HG03103 (cell line): ENCODE results near the gene SORD.
"Not testable (repeated sequence)": the region's sequence is repeated elsewhere in the genome, so short reads cannot be mapped to it uniquely, and the experiment has no call there.

Experiments used
- ATAC-seq: cut with Tn5 transposase; IDR thresholded peaks from one replicate; pipeline ENCODE4 v1.9.1; 2021; ENCODE audit warnings: low read depth; ENCODE audit not compliant: unreplicated experiment

SORD gene

DNA sequence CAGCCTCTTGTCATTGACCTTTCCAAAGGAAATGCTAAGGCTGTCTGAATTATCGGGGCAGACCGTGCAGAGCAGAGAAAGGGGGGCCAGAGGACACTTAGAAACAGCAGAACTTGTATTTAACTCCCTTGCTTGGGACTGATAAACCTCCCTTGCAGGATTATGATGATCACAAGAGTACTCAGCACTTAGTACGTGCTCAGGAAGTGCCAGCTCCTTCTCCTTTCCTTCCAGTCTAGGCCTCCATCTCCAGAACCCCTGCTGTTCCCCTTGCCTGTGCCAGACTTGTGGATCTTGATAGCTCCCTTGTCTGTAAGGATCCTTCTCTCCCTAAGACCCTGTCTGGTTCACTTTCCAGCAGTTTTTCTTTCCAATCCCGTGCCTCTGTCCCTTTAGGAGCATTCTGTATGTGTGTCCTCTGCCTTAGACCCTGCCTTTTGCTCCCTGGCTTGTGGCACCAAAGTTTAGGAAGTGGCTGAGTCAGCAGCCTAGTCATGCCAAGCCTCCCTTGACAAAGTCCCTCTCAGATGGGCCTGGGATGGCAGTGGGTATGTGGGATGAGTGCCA lies 747 bp downstream of the SORD start:
- ATAC-seq = no peak

DNA sequence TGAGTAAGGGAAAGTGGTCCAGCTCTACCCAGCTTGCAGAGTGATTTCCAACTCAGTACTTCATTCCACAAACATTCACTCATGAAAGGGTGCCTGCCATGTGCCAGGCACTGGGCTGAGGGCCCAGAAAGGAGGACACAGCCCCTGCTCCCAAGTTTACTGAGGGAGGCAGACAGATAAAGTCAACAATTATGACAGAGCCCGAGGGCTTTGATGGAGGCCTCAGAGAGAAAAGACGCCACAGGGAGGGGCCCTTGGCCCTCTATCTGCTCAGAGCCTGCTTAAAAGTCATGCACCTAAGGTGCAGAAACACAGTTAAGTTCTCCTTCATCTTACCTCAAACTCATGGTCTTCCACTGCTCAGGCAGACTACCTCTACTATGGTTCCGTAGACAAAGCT lies 1.7 kb downstream of the SORD start:
- not testable (repeated sequence) for ATAC-seq

DNA sequence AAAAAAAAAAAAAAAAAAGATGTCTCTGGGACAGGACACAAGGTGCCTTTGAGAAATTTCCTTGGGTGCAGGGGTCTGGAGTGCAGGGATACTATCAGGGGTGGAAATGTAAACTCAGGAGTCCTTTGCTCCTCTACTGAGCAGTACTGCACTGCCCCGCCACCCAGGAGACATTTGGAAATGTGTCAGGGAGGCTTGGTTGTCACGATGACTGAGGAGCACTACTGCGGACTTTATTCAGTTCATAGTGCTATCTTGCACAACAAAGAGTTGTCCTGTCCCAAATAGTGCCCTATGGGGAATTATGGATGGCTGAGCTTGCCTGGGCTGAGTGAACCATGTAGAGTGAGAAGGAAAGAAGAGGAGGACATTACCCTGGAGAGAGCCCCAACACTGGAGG lies 2.6 kb downstream of the SORD start:
- ATAC-seq = not testable (repeated sequence)

DNA sequence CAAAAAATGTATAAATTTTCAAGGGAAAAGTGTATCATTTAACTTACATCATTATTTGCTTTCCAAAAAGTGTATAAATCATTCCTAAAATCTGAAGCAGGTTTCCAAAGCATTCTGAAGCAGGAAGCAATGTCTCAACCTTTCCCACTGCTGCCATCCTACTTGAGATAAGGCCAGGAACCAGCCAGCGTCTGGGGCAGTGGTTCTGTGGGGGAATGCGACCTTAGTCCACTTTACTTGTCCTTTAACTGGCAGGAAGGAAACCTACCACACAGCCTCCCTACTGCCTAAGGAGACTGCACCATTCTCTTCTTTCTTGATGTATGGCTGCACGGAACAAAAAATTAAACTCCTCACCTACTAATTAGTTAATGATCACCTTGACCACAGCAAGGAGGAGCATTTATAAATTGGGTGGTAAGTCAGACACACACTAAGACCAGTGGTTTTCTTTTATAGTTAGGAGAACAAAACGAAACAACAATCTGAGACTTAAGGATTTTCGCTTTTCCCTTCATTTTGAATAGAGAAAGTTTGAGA lies 3.7 kb downstream of the SORD start:
- ATAC-seq = no peak

DNA sequence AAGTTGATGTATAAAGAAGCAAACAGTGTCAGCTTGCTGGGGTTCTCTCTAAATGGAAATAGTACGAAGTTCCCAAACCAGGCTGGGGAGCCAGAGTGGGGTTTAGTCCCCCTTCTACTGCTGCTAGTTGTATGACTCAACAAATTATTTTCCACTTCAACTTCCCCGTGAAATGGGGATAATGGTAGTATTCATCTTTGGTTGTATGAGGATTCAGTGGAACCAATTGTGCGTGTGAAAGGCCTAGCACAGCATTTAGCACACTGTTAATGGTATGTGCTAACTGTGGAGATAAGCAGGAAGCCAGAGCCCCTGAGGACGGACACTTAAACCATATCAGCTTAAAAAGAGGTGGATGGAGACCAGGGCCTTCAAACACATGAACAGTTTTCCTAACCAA lies 4.2 kb downstream of the SORD start:
- ATAC-seq = no peak

DNA sequence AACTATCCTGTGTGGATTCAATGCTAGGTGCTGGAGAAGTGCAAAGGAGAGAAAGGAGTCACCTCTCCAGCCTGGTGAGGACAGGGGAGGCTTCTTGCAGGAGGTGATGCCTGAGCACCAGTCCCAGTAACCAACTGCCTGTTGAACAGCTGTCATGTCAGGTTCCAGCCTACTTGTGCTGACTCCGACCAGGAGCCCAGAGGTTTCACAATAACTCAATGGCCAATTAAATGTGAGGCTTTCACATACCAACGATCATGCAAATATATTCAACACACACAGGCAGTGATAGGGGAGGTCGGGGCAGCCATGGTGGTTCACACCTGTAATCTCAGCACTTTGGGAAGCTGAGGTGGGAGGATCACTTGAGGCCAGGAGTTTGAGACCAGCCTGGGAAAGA lies 7.7 kb downstream of the SORD start:
- ATAC-seq = no peak

DNA sequence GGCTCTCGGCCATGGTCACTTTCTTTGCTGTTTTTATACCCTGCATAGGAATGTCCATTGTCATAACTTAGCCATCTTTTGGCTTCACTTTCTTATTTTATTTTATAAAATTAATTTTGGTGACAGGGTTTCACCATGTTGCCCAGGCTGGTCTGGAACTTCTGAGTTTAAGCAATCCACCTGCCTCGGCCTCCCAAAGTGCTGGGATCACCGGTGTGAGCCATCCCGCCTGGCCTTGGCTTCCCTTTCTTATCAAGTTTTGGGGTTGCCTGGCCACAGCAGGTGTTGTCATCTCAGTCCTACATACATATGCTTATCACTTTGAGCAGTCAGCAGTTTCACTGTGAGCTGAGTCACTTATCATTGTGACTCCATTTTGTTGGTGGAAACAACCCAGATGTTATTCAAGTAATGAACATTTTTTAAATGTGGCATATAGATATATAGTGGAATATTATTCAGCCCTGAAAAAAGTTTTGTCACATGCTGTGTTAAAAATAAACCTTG lies 8.6 kb downstream of the SORD start:
- ATAC-seq = not testable (repeated sequence)

DNA sequence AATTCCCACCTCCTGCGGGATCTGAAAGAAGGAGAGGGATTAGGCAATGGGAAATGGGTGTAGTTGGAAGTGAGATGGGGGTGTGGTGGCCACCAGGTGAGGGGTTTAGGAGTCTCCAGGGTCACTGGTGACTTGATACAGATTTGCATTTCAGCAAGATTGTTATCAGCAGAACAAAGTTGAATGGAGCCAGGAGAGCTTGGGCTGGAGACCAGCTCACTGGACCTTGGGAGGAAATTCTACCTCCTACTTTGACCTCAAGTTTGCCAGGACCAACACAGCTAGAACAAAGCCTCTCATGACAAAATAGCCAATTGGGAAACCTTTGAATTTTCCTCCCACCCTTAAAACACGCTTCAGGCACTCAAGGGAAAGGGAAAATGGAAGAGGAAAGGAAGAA lies 9.5 kb downstream of the SORD start:
- ATAC-seq = not testable (repeated sequence)

DNA sequence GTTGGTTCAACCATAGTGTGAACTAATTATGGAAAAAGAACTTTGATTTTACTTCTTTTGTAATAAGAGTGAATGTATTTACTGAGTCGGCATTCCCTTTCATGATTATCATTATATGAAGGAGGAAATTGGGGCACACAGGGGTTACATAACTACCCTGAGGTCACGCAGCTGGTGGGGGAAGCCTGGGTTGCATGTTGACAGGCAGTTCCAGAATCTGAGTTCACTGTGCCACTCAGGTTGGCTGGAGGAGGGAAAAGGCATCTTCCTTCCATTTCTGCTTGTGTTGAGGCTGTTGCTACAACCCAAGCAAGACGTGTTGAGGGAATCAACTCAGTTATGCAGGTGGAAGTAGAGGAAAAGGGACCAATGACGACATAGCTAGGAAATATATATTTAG lies 11.1 kb downstream of the SORD start:
- not testable (repeated sequence) for ATAC-seq

DNA sequence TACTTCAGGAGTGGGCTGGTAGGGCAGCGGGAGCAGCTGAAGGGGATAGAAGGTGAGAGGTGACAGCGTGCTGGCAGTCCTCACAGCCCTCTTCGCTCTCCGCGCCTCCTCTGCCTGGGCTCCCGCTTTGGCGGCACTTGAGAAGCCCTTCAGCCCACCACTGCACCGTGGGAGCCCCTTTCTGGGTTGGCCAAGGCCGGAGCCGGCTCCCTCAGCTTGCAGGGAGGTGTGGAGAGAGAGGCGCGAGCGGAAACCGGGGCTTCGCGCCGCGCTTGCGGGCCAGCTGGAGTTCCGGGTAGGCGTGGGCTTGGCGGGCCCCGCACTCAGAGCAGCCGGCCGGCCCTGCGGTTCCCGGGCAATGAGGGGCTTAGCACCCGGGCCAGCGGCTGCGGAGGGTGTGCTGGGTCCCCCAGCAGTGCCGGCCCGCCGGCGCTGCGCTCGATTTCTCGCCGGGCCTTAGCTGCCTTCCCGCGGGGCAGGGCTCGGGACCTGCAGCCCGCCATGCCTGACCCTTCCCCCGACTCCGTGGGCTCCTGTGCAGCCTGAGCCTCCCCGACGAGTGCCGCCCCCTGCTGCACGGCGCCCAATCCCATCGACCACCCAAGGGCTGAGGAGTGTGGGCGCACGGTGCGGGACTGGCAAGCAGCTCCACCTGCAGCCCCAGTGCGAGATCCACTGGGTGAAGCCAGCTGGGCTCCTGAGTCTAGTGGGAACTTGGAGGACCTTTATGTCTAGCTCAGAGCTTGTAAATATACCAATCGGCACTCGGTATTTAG lies 11.8 kb downstream of the SORD start:
- not testable (repeated sequence) for ATAC-seq

DNA sequence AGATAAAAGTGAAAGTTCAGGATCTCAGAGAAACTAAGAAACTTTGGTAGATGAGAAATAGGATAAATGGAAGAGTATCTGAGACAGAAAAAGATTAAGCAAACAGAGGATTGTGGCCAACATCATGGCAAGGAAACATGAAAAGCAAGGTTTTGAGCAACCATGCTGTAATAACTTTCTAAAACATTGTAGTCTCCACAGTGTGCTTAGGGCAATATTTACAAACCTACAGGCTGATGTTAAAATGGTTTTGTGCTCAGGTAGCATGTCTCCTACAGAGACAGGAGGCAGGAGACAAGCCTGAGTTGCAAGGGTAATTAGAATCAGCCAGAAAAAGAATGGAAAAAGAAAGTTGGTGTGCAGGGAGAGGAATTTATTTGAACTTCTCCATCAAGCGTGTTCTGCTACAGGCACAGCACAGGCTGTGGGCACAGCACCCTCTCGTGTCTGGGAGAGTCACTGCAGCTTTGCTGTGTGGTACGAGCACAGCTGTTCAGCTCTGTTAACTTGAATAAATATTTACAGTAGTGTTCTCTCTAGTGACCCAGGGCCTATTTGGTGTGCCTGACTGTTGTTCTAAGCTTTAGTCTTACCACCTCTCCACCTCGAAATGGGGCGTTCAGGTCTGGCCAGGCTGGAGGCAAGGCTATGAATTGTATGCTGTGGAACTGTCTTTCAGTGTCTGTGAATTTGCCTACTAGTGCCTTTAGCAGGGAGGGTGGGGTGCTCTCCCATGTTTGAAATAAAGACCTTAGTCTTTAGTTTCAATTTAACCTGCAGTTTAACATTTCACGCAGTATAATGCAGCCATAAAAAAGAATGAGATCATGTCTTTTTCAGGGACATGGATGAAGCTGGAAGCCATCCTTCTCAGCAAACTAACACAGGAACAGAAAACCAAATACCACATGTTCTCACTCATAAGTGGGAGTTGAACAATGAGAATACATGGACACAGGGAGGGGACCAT lies 14.1 kb downstream of the SORD start:
- peak; percentile 86 for ATAC-seq

DNA sequence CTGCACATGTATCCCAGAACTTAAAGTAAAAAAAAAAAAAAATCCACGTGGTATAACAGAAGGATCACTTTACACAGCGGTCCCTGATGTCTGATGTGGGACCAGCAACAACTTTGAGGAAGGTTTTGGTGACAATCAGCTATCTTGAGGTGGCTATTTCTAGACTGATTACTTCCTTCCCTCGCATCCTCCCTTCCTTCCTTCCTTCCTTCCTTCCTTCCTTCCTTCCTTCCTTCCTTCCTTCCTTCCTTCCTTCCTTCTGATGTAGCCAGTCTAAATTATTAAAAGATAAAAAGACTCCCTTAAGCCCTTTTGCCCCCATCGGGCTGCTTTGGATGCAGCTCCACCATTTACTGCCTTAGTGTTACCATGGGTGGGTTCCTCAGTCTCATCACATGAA lies 14.9 kb downstream of the SORD start:
- ATAC-seq = no peak

DNA sequence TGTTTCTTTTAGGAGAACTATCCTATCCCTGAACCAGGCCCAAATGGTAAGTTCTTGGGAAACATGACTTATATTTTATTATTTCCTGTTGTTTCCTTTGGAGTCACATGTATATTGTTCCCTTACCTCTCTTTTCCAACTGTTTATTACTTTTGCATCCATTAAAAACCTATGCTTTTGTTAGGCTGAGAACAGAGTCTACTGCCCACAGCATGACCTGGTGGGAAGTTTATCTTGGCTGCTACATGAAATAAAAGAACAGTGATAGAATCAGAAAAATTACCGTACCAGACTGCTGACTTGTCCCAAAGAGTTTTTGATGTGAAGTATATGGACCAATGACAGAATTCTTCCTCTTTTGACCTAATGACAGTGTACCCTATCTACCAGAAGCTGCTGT lies 17.4 kb downstream of the SORD start:
- ATAC-seq = not testable (repeated sequence)

DNA sequence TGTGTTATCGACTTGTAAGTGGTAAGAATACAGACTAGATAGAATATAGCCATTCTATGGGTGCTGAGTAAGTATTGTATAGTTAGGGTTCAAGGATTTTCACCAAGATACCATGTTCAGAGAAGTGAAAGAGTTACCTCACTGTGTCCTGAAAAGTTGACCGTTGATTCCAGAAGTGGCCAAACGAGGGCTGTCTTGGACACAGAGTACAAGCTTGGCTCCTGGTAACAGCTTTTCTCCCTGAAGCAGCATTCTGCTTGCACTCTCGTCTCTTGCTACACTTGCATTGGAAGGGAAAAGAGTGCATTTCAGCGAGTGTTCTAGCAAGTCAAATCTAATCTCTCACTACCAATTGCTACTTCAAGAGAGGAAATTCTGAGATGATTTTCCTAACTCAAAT lies 18.5 kb downstream of the SORD start:
- ATAC-seq = not testable (repeated sequence)

DNA sequence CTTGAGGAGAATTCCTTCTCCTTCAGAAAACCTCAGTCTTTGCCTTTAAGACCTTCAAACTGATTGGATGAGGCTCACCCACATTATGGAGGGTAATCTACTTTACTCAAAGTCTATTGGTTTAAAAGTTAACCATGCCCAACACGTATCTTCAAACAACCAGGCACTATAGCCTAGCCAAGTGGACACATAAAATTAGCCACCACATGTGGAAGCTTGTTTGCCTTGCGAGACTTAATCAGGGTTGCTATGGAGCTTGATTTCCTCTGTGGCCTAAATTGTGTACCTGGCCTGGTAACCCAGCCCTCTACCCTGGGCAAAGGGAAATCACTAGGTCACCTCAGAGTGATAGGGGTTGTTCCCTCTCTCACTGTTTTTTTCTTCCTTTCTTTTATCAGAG lies 19.9 kb downstream of the SORD start:
- not testable (repeated sequence) for ATAC-seq

DNA sequence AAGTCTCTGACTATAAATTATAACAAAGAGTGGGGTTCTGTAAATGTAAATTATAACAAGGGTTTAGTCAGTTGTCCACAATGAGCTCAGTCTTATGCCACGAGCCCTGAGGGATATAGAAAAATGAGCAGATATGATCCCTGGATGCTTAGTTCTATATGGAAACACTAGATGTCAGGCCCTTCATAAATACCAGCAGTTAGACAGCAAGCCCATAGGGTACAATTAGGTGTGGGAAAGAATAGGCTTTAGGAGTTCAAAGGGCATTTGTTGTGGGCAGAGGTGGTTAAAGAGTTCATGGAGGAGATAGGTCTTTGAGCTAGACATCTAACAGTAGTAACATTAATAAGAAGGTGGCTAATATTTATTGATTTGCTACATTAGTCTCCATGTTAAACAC lies 21.3 kb downstream of the SORD start:
- ATAC-seq = not testable (repeated sequence)

DNA sequence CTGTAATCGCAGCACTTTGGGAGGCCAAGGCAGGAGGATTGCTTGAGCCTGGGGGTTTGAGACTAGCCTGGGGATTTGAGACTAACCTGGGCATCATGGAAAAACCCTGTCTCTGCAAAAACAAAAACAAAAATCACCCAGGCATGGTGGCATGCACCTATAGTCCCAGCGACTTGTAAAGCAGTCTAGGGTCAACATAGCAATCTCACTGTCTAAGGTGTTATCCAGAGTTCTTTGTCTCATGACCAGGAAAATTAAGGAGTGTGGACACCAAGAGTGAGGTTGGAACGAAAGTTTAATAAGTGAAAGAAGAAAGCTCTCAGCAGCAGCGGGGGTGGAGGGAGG lies 25.4 kb downstream of the SORD start:
- not testable (repeated sequence) for ATAC-seq

DNA sequence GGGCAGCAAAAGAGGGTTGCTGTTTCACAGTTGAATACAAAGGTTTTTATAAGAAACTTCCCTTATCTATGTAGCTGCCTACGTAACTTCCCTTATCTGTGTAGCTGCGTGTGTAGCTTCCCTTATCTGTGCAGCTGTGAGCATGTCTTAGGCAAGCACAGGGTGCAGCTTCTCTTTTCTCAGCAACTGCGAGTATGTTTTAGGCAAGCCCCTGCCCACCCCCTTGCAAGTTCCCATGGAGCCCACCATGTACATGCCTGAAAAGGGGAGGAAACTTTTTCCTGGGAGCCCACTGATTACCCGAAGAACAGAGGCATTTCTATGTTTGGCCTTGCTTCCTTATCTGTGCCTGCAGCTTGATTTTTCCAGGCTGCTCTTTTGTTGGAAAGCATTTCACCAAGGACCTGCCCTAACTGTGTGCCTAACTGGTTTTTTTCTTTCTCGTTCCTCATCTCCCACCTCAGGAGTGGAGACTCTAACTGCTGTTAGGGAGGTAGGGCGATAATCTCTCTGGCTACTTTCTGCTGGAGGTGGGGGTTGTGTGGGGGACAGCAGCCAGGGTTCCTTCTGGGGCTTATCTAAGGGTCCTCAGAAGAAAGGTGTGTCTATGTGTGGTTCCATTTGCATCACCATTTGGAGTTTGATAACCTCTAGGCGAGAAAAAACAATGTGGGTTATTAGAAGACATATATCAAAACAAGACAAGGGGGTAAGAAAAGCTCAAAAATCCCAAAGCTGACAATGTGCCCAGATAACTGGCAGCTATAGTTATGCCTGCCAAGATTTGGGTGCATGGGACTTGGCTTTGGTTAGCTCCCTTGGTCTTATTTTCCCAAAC lies 26.0 kb downstream of the SORD start:
- ATAC-seq = peak; percentile 61

DNA sequence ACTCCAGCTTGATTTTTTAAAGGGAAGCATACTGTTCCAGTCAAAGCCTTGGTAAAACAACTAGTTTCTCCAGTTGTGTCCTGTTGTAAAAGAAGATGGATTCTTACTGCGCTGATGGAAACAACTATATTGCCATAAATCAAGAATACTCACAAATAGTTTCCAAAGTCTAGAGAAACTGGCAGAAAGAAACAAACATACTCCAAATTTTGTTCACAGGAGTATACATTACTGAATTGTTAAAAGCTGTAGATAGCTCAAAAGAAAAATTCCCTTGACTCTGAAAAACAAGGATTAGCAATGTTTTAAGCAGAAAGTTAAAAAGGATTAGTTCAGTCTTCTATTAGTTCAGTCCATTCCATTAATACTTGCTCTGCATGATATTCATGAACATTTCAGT lies 27.6 kb downstream of the SORD start:
- ATAC-seq = no peak

DNA sequence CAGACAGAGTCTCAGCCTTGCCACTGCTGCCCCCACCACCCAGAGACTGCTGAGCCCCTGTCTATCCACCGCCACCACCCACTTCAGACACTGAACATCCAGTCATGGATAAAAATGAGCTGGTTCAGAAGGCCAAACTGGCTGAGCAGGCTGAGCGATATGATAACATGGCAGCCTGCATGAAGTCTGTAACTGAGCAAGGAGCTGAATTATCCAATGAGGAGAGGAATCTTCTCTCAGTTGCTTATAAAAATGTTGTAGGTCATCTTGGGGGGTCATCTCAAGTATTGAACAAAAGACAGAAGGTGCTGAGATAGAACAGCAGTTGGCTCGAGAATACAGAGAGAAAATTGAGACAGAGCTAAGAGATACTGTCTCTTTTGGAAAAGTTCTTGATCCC lies 29.7 kb downstream of the SORD start:
- ATAC-seq = not testable (repeated sequence)
